ENCODE results near the gene AFF3. TPM values are rescaled to one million over a fixed set of nuclear protein-coding genes. Genes with fewer than 3 reads are reported as not detected.
A peak's percentile ranks its signal among the peaks of the same experiment; 100 is the strongest.

AFF3 gene
- total RNA-seq, 1 donor from 2014 or later = 44.6 TPM

DNA sequence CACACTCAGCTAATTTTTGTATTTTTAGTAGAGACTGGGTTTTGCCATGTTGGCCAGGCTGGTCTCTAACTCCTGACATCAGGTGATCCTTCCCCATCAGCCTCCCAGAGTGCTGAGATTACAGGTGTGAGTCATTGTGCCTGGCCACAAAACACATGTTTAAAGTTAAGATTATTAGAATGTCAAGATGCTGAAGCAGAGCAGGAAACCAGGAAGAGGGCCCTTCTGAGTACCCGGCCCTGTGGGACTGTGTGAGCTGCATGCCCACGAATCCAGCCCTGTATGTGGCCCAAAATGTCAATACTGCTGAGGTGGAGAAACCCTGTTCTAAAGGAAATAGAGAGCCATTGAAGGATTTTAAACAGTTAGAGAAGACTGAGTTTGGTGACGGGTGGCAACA is 621.6 kb downstream of the AFF3 start:
- Histone ChIP-seq H3K27ac (no peak overlapping the region), H3K4me3 (no peak overlapping the region), H3K9me3 (no peaks in the 10 kb centered on the region), H3K27me3 (no peaks in the 10 kb centered on the region), H3K36me3 (no peaks in the 10 kb centered on the region), H3K4me1 (no peaks in the 10 kb centered on the region)
- no peak for DNase-seq
- TF ChIP-seq CTCF (IDR thresholded peaks at IDR 0.05) = no peak
- intact Hi-C loops (cut with DNase I) = no loop called here
- ATAC-seq = peak; percentile 62

DNA sequence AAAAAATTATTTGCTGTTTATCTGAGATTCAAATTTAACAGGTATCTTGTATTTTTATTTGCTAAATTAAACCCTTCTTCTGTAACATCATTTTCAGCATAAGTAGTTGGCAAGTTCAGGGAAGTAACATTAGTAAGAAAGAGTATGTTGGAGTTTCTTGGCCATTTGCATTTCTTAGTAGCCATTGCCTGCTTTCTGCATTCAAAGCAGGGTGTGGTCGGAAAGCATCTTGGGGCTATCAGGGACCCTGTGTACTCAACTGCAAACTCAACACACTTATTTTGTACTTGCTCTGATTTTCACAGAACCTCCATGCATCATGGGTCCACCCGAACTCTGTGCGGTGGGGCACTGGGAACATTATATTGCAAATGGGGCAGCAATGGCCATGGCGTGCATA is 622.2 kb downstream of the AFF3 start:
- H3K4me1 ChIP-seq = peaks cover 3% of the 10 kb centered on the region
- no peak overlapping the region for H3K27ac ChIP-seq
- H3K27me3 ChIP-seq = no peaks in the 10 kb centered on the region
- intact Hi-C loops (cut with DNase I) = no loop called here
- H3K4me3 ChIP-seq = no peak overlapping the region
- no peaks in the 10 kb centered on the region for H3K9me3 ChIP-seq
- TF ChIP-seq CTCF (IDR thresholded peaks at IDR 0.05) = no peak
- ATAC-seq (no peak), DNase-seq (no peak)
- no peaks in the 10 kb centered on the region for H3K36me3 ChIP-seq

DNA sequence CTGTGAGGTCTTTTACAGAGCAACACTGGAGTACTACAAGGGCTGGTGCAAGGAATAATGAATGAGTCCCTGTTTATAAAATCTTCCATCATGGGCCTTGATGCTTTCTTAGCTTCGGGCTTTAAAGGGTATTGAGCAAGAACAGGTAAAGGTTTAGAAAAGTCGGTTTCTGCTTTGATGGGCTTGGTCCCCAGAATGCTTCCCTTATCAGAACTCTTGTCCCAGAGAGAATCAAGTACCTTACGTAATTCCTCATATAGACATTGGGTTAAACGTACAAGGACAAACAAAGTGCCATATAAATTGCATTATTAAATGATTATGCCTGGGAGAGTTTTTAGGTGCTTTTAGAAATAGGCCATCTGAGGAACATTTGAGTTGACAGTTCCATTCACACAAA is 628.0 kb downstream of the AFF3 start:
- H3K36me3 ChIP-seq = no peaks in the 10 kb centered on the region
- peaks cover 6% of the 10 kb centered on the region for H3K4me1 ChIP-seq
- no peak overlapping the region for H3K4me3 ChIP-seq
- DNase-seq (no peak), ATAC-seq (peak; percentile 76)
- TF ChIP-seq CTCF (IDR thresholded peaks at IDR 0.05) = no peak
- H3K9me3 ChIP-seq = no peaks in the 10 kb centered on the region
- no peaks in the 10 kb centered on the region for H3K27me3 ChIP-seq
- H3K27ac ChIP-seq = peak overlapping the region; percentile 76
- intact Hi-C loops (cut with DNase I) = no loop called here

DNA sequence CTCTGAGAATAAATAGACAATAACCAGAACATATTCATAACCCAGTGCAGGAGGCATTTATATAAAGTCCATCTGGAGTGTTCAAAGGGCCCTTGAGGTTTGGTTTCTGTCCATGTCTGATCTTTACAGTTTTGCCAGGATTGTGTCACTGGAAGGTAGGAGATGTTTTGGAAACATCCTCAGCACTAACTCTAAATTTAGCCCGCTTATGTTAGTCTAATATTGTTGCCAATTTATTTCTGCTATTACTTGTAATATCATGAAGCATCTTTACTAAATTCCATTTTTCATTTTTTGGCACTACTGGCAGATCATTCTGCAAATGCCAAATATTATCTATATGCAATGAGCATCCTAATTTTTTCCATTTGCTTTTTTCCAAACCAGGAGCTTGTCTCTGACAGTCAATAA is 630.2 kb downstream of the AFF3 start:
- no peak overlapping the region for H3K4me3 ChIP-seq
- TF ChIP-seq CTCF (IDR thresholded peaks at IDR 0.05) = no peak
- ATAC-seq (no peak), DNase-seq (no peak)
- no peaks in the 10 kb centered on the region for H3K9me3 ChIP-seq
- intact Hi-C loops (cut with DNase I) = no loop called here
- no peaks in the 10 kb centered on the region for H3K36me3 ChIP-seq
- H3K4me1 ChIP-seq = peaks cover 11% of the 10 kb centered on the region
- no peak overlapping the region for H3K27ac ChIP-seq
- no peaks in the 10 kb centered on the region for H3K27me3 ChIP-seq

DNA sequence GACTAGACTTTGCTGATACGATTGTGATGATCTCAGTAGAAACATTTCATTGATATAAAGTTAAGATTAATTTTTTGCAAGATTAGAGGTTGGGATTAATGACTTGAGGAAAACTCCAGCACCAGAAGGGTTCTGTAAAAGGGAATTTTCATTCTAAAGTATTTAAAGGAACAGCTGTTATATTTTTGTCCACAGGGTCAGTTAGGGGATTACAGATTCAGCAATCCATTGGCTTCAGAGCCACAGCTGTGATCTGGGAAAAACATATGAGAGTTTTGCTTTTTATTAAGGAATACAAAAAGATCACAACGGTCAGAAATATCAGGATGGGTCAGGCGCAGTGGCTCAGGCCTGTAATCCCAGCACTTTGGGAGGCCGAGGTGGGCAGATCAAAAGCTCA is 633.0 kb downstream of the AFF3 start:
- Histone ChIP-seq H3K4me1 (peaks cover 8% of the 10 kb centered on the region), H3K27me3 (no peaks in the 10 kb centered on the region), H3K36me3 (no peaks in the 10 kb centered on the region), H3K9me3 (no peaks in the 10 kb centered on the region), H3K4me3 (no peak overlapping the region), H3K27ac (no peak overlapping the region)
- intact Hi-C loops (cut with DNase I) = no loop called here
- ATAC-seq (no peak), DNase-seq (no peak)
- TF ChIP-seq CTCF (IDR thresholded peaks at IDR 0.05) = no peak
